Urinary bladder (tissue), 4 donors: ENCODE data around the gene ZMYM4. TPM values are rescaled to one million over a fixed set of nuclear protein-coding genes. Genes with fewer than 3 reads are reported as not detected.
"Not testable (repeated sequence)": the region's sequence is repeated elsewhere in the genome, so short reads cannot be mapped to it uniquely, and the experiment has no call there.

ENCODE experiments used
- DNase-seq: peaks from one replicate; pipeline ENCODE4 v3.0.0-alpha.2; 2015; ENCODE audit errors: extremely low spot score
- H3K27ac ChIP-seq: one replicate; pipeline ENCODE4 v1.5.1; 2013; ENCODE audit warnings: low read depth, mild to moderate bottlenecking, moderate library complexity
- H3K36me3 ChIP-seq: one replicate; pipeline ENCODE4 v1.6.1; 2013; ENCODE audit warnings: mild to moderate bottlenecking, moderate library complexity; ENCODE audit not compliant: insufficient read depth
- H3K4me1 ChIP-seq: one replicate; pipeline ENCODE4 v1.6.1; 2013; ENCODE audit warnings: mild to moderate bottlenecking, moderate library complexity; ENCODE audit not compliant: insufficient read depth
- H3K4me3 ChIP-seq: one replicate; pipeline ENCODE4 v1.5.1; 2013; ENCODE audit warnings: low read depth, low read length
- WGBS: extraction: QIAGEN DNeasy Blood & Tissue Kit; methylation state at CpG from one replicate; pipeline ENCODE4 v1.1.7; 2013; 5-methylcytosine and 5-hydroxymethylcytosine counted together
- polyA plus RNA-seq: library from polyadenylated mRNA; stranded (reverse); fragments of 200-250 nt; gene quantifications from one replicate; pipeline ENCODE4 v1.2.3, GENCODE V29; 2013
- total RNA-seq: library from RNA; depleted of rRNA; stranded (reverse); fragments of >200 nt; gene quantifications from one replicate; pipeline ENCODE4 v1.2.3, GENCODE V29; 2014
- donor health status: healthy with polysubstance abuse.
- donor health status: healthy.

The ZMYM4 gene
- total and polyA plus RNA-seq, 2 donors = 14.1 to 75.3 TPM

GRCh38 chr1:35377555-35377954, 109.0 kb downstream of the ZMYM4 start:
- DNase-seq = no peak
- H3K36me3 ChIP-seq = no peaks in the 10 kb centered on the region
- H3K27ac ChIP-seq = no peak overlapping the region
- no peaks in the 10 kb centered on the region for H3K4me1 ChIP-seq
- H3K4me3 ChIP-seq = no peak overlapping the region

- Histone ChIP-seq H3K4me3 (no peak overlapping the region), H3K4me1 (no peaks in the 10 kb centered on the region), H3K27ac (no peak overlapping the region), H3K36me3 (no peaks in the 10 kb centered on the region)
- 91% methylated on average over 16 of the region's 16 CpGs for WGBS
- DNase-seq = no peak
Observed at GRCh38 chr1:35379317-35380000, 111.0 kb downstream of the ZMYM4 start.

GRCh38 chr1:35380111-35380510, 111.6 kb downstream of the ZMYM4 start:
- not testable (repeated sequence) for H3K36me3 ChIP-seq, H3K4me1 ChIP-seq
- 99% methylated on average over 6 of the region's 6 CpGs for WGBS

GRCh38 chr1:35382107-35382506, 113.6 kb downstream of the ZMYM4 start:
- Histone ChIP-seq H3K4me1 (no peaks in the 10 kb centered on the region), H3K4me3 (no peak overlapping the region), H3K27ac (no peak overlapping the region), H3K36me3 (no peaks in the 10 kb centered on the region)
- no peak for DNase-seq
- WGBS = 89% methylated on average over 4 of the region's 4 CpGs

More at GRCh38 chr1:35380111-35380510, 111.6 kb downstream of the ZMYM4 start:
- H3K27ac ChIP-seq, H3K4me3 ChIP-seq, DNase-seq: not testable (repeated sequence)

- Histone ChIP-seq H3K4me1 (no peaks in the 10 kb centered on the region), H3K4me3 (no peak overlapping the region), H3K27ac (no peak overlapping the region), H3K36me3 (no peaks in the 10 kb centered on the region)
- no peak for DNase-seq
- 93% methylated on average over 7 of the region's 7 CpGs for WGBS
Observed at GRCh38 chr1:35386290-35386689, 117.8 kb downstream of the ZMYM4 start.

- Histone ChIP-seq H3K27ac (no peak overlapping the region), H3K4me1 (no peaks in the 10 kb centered on the region), H3K36me3 (no peaks in the 10 kb centered on the region), H3K4me3 (no peak overlapping the region)
- 85% methylated on average over 6 of the region's 6 CpGs for WGBS
- DNase-seq = no peak
Observed at GRCh38 chr1:35386959-35387358, 118.5 kb downstream of the ZMYM4 start.

DNA sequence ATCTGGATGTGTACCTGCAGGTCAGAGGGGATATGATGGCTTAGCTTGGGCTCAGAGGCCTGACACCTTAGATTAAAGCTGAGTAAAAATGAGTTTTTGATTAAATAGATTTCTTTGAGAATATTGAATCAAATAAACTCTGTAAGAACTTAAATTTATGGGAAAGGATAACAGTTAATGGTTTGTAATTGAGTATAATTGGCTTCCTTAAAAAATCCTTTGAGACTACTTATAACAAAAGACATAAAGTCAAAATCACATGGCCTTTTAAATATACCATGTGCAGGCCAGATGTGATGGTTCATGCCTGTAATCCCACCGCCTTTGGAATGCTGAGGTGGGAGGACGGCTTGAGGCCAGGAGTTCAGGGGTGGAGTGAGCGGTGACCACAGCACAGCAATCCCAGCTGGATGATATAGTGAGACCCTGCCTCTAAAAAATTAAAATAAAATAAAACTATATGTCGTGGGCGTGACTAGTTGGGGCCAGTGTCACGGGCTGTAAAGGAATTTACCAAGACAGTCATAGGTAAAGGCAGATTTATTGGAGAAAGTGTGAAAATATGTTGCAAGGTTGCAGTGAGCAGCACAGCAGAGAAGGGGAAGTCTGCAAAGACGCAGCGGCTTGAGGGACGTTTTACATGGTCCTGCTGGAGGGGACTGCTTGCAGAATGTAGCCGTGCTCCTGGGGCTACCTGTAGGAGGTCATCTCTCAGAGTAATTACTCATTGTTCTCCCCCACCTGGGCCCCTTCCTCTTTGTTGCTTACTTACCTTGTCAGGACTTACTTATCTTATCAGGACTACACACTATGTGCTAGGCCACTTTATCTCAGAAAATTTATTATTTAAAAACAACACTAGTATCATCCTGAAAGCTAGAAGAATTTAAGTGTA, 122.3 kb downstream of the ZMYM4 start:
- 76% methylated on average over 10 of the region's 10 CpGs for WGBS
- Histone ChIP-seq H3K36me3 (peaks cover 2% of the 10 kb centered on the region), H3K4me1 (no peaks in the 10 kb centered on the region), H3K4me3 (no peak overlapping the region), H3K27ac (no peak overlapping the region)
- no peak for DNase-seq

- Histone ChIP-seq H3K27ac (no peak overlapping the region), H3K36me3 (peaks cover 8% of the 10 kb centered on the region), H3K4me1 (no peaks in the 10 kb centered on the region), H3K4me3 (no peak overlapping the region)
- no peak for DNase-seq
- WGBS = 87% methylated on average over 2 of the region's 2 CpGs
Observed at GRCh38 chr1:35394386-35394785, 125.9 kb downstream of the ZMYM4 start.

- Histone ChIP-seq H3K36me3 (peaks cover 9% of the 10 kb centered on the region), H3K27ac (no peak overlapping the region), H3K4me3 (no peak overlapping the region), H3K4me1 (no peaks in the 10 kb centered on the region)
- DNase-seq = no peak
- 97% methylated on average over 3 of the region's 3 CpGs for WGBS
Observed at GRCh38 chr1:35398739-35399138, 130.2 kb downstream of the ZMYM4 start.

DNA sequence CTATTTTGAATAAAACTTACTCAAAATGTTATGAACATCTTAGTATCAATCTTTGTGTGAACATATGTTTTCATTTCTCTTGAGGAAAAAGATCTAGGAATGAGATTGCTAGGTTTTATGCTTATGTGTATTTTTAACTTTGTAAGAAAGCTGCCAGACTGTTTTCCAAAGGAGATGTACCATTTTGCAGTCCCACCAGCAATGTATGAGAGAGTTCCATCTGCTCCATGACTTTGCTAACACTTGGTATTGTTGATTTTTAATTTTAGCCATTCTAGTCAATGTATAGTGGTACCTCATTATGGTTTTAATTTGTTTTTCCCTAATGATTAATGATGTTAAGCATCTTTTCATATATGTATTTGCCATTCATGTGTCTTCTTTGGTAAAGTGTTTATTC, 132.5 kb downstream of the ZMYM4 start:
- peaks cover 6% of the 10 kb centered on the region for H3K36me3 ChIP-seq

GRCh38 chr1:35406103-35406502, 137.6 kb downstream of the ZMYM4 start:
- H3K4me3 ChIP-seq = no peak overlapping the region
- peaks cover 10% of the 10 kb centered on the region for H3K36me3 ChIP-seq
- no peak overlapping the region for H3K27ac ChIP-seq
- DNase-seq = no peak
- H3K4me1 ChIP-seq = no peaks in the 10 kb centered on the region

More for the DNA sequence above, 132.5 kb downstream of the ZMYM4 start:
- DNase-seq = no peak
- no peaks in the 10 kb centered on the region for H3K4me1 ChIP-seq
- no peak overlapping the region for H3K4me3 ChIP-seq
- no peak overlapping the region for H3K27ac ChIP-seq

DNA sequence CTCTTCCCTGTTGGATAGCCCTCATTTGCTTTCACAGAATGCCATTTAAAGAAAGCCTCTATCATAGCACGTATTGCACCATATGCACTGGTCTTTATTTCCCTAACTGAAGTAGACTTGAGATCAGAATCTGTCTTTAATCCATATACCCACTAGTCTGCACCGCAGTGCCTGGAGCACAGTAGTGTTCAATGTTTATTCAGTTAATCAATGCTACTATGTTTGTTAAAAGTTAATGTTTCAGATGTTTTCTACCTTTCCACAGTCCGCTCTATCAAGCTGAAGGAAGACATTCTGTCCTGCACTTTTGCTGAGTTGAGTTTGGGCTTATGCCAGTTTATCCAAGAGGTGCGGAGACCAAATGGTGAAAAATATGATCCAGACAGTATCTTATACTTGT, 139.2 kb downstream of the ZMYM4 start:
- H3K4me1 ChIP-seq = no peaks in the 10 kb centered on the region
- WGBS = 96% methylated on average over 4 of the region's 4 CpGs
- no peak for DNase-seq
- no peak overlapping the region for H3K4me3 ChIP-seq
- peaks cover 10% of the 10 kb centered on the region for H3K36me3 ChIP-seq
- H3K27ac ChIP-seq = no peak overlapping the region

DNA sequence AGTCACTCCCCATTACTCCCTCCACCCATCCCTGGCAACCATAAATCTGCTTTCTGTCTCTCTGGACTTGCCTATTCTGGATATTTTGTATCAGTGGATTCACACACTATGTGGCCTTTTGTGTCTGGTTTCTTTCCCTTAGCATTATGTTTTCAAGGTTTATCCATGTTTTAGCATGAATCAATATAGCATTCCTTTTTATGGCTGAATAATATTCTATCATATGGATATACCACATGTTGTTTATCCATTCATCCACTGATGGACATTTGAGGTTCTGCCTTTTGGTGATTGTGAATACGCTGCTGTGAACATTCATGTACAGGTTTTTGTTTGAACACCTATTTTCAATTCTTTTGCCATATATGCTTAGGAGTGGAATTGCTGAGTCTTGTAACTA, 140.4 kb downstream of the ZMYM4 start:
- H3K4me3 ChIP-seq = no peak overlapping the region
- DNase-seq = no peak
- no peaks in the 10 kb centered on the region for H3K4me1 ChIP-seq
- 100% methylated on average over 1 of the region's 1 CpG for WGBS
- H3K36me3 ChIP-seq = peaks cover 10% of the 10 kb centered on the region
- H3K27ac ChIP-seq = no peak overlapping the region

DNA sequence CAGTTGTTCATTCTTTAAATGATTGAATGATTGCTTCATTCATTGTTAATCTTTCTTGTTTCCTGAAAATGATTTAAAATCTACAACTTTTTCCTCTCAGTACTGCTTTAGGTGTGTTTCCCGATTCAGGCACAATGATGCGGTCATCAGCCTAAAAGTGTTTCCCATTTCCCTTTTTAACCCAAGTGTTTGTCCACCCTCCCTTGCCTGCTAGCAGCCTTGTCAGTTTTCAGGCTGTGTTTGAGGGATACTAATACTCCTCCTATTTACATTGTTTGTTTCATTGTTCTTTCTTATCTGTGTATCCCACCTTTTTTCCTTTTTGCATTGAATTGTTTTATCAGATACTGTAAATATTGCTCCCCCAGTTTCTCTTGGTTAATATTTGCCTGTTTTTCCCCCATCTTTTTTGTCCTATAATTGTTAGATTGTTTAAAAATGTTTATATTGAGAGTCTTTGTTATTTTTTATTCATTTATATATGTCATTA, 157.6 kb downstream of the ZMYM4 start:
- H3K4me3 ChIP-seq = no peak overlapping the region
- no peak overlapping the region for H3K27ac ChIP-seq
- H3K36me3 ChIP-seq = peaks cover 2% of the 10 kb centered on the region
- 81% methylated on average over 2 of the region's 2 CpGs for WGBS
- H3K4me1 ChIP-seq = no peaks in the 10 kb centered on the region
- no peak for DNase-seq
